Hepatocyte (in vitro differentiated cells): ENCODE measurements around the gene TRNT1.

Source experiments
- EZH2 ChIP-seq: fragments of 200-600 bp; sonication (generic); IDR thresholded peaks from 2 replicates; pipeline ENCODE4 v1.6.1; 2016; ENCODE audit warnings: antibody characterized with exemption, mild to moderate bottlenecking, borderline replicate concordance
- EZH2phosphoT487 ChIP-seq: fragments of 200-600 bp; sonication (generic); IDR thresholded peaks from one replicate; pipeline ENCODE4 v1.6.1; 2018; ENCODE audit warnings: antibody characterized with exemption, mild to moderate bottlenecking, low read depth, moderate library complexity; ENCODE audit not compliant: unreplicated experiment, severe bottlenecking
- TF ChIP-seq, protein P1 (sequence below): fragments of 200-600 bp; sonication (generic); IDR thresholded peaks from 2 replicates; pipeline ENCODE4 v1.5.1; 2016; ENCODE audit warnings: antibody characterized with exemption, mild to moderate bottlenecking; ENCODE audit not compliant: poor library complexity

DNA sequence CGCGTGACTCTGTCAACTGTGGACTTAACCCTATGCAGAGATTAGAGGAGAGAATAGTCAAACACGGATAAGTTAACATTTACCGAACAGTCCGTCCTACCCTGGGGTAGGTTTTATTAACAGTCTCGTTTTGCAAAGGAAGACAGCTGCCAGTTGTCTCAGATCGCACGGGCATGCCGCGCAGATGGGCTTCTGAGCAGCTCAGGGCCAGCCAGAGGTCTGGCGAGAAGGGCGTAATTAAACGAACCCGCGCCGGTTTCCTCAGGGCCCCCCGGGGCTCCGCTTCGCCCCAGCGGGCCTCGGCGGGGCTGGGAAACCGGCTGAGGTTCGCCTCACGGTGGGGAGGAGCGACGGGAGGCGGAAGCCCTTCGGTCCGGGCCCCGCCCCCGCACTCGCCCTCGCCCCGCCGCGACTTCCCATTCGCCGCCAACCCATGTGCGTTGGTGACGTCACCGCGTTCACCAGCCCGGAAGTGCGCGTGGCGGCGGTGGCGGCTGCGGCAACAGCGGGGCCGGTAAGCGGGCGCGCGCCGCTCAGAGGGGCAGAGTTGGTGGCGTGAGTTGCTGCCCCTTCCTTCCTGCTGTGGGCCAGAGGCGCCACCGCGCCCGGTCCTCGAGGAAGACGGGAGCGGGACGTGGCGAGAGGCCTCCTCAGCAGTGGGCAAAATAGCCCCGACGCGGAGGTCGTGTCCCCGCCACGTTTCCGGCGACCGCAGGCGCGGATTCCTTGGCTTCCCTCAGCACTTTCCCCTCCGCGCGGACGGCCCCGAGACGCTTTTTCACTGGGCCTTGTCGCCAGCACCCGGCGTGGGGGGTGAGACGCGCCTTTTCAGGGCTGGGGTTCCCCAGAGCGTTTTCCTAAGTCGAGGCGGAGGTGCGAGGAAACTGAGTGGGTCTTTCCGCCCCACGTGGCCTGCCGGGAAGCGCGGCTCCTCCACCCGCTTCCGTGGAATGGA lies at the start of gene TRNT1:
- TF ChIP-seq, protein P1, sequence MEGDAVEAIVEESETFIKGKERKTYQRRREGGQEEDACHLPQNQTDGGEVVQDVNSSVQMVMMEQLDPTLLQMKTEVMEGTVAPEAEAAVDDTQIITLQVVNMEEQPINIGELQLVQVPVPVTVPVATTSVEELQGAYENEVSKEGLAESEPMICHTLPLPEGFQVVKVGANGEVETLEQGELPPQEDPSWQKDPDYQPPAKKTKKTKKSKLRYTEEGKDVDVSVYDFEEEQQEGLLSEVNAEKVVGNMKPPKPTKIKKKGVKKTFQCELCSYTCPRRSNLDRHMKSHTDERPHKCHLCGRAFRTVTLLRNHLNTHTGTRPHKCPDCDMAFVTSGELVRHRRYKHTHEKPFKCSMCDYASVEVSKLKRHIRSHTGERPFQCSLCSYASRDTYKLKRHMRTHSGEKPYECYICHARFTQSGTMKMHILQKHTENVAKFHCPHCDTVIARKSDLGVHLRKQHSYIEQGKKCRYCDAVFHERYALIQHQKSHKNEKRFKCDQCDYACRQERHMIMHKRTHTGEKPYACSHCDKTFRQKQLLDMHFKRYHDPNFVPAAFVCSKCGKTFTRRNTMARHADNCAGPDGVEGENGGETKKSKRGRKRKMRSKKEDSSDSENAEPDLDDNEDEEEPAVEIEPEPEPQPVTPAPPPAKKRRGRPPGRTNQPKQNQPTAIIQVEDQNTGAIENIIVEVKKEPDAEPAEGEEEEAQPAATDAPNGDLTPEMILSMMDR: no peak
- no peak for TF ChIP-seq EZH2
- no peak for TF ChIP-seq EZH2phosphoT487
